HFF-Myc (cell line): ENCODE results near the gene COA8.
"Not testable (repeated sequence)": the region's sequence is repeated elsewhere in the genome, so short reads cannot be mapped to it uniquely, and the experiment has no call there.

Experiments
- DNase-seq: peaks from one replicate; pipeline ENCODE4 v3.0.0-alpha.2; 2011; ENCODE audit warnings: low read depth; ENCODE audit errors: extremely low read depth
- H3K4me3 ChIP-seq: replicated peaks from 2 replicates; pipeline ENCODE4 v1.5.1; 2011; ENCODE audit warnings: low read depth, mild to moderate bottlenecking, control low read depth, low read length
- TF ChIP-seq, protein P1 (sequence below): IDR thresholded peaks from 2 replicates; pipeline ENCODE4 v1.5.1; 2012; ENCODE audit warnings: mild to moderate bottlenecking, low read depth, low read length, control low read depth; ENCODE audit errors: missing control alignments

COA8 gene

DNA sequence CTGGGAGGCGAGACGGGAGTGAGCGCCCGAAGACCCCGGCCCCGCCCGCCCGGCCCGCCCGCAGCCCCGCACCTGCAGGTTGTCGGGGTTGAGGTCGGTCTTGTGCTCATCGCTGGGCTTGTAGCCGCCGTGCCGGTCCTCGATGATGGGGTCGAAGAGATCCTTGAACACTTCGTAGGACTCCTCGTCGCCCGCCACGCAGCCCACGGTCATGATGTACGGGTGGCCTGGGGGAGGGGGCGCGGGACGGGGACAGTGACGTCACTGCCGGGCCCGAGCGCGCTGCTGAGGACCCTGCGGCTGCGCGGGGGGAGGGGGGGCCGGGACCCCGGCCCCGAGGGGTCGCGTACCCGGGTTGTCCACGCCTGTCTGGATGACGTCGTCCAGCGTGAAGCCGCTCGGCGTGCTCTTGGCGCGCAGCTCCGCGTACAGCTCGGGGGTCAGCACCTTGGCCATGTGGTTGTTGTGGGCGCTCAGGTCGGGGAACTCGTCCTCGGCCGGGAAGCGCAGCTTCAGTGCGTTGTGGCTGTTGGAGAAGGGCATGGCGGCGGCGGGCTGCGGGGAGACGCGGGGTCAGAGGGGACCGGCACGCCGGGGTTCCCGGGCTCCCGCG lies 40.7 kb upstream of the COA8 start:
- DNase-seq = no peak
- peak overlapping the region; percentile 42 for H3K4me3 ChIP-seq
- TF ChIP-seq, protein P1, sequence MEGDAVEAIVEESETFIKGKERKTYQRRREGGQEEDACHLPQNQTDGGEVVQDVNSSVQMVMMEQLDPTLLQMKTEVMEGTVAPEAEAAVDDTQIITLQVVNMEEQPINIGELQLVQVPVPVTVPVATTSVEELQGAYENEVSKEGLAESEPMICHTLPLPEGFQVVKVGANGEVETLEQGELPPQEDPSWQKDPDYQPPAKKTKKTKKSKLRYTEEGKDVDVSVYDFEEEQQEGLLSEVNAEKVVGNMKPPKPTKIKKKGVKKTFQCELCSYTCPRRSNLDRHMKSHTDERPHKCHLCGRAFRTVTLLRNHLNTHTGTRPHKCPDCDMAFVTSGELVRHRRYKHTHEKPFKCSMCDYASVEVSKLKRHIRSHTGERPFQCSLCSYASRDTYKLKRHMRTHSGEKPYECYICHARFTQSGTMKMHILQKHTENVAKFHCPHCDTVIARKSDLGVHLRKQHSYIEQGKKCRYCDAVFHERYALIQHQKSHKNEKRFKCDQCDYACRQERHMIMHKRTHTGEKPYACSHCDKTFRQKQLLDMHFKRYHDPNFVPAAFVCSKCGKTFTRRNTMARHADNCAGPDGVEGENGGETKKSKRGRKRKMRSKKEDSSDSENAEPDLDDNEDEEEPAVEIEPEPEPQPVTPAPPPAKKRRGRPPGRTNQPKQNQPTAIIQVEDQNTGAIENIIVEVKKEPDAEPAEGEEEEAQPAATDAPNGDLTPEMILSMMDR = no peak

DNA sequence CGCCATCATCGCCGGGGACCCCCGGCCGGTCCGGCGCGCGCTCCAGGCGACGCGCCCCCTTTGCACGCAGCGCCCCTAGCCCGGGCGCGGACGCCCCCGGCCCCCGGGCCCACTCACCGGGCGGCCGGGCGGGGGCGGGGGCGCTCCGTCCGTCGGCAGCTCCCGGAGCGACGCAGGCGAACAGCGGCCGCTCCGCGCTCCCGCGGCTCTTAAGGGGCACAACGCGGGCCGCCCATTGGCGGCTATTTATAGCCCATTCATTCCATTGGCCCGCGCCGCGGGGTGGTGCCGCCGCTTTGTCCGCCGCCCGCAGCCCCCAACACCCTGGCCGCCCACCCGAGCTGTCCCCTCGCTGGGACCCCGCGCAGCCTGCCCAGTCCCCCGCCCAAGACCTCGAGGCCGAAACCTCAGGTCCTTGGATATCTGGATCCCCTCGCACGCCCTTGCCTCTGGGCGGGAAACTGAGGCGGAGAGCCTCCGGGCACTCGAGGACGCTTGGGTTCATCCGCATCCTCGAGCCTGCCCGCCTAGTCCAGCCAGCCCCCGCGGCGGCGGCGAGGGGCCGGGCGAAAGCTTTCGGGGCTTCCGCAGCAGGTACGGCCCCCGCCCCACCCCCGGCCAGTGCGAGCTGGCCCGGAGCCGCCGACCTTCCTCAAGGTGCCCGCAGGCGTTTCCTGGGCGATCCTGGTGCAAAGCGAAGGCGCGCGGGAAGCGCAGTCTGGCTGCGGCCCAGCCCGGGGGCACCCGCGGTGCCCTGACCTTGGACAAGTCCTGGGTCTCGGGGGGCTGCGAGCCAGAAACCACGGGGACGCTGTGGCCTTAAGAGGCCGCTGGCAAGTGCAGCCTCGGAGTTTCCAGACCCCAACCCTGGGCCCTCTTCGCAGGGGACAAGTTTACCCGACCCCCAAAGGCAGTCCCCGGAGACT lies 39.8 kb upstream of the COA8 start, which contains the start of gene CKB:
Gene CKB (minus strand): TSS at position 182 of the 926 bp plus-strand sequence. CDS start 337 bp downstream, outside the sequence.
- no peak for DNase-seq
- peak within 1 kb of the TSS; percentile 42 for H3K4me3 ChIP-seq
- TF ChIP-seq, protein P1 = no peak

DNA sequence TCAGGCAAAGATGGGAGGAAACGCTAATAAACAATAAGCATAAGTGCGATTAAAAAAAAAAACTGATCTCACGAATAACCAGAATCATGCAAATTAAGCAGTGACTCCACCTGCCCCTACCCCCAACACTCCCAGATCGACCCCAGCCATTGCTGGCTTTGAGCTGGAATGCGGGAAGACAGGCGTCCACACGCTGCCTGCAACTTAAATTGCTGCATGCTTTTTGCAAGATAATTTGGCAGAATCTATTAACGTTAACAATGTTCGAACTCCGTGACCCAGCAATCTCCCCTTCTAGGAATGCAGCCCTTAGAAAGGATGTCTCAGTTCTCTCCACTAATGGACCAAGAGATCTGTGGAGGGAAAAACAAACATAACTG lies 39.2 kb upstream of the COA8 start:
- H3K4me3 ChIP-seq = no peak overlapping the region
- DNase-seq = no peak
- TF ChIP-seq, protein P1 = no peak

DNA sequence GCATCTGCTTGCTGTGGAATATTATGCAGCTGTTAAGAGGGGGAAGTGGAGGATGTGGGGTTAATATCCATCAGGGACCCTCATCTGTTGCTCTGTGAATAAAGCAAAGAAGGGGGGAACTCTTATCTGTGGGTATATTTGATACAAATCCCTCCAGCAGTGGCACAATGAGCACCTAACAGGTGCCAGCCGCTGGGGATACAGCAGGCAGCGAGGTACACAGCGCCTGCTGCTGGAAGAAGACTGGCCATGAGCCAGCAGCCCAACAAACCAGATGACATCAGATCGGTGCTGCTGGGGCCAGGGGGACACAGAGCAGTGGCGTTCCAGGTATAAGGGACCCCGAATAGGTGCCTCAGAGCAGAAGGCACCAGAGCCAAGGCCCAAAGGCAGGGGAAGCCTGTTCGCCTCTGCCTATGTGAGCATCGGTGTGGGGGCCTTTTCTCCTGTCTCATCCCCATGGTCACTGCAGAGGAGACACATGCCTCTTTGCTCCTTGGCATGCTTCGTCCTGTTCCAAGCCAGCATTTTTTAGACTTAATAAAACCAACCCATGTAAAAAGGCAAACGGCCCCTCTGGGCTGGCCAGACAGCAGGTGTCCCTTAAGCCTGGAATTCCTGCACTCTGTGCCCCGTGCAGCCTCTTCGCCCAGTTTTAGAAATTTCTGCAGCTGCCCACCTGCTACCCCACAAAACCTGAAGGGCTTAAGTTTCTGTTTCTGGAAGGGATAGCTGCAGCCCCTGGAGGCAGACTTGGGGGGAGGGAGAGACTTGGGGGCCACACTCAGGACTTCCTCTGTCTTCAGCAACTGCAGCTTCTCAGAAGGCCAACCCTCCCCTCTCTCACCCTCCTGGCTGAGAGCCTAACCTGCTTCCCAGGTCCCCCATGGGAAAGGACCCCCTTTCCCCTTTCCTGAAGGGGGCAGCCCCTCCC lies 38.5 kb upstream of the COA8 start:
- no peak for DNase-seq
- TF ChIP-seq, protein P1 = no peak
- H3K4me3 ChIP-seq = no peak overlapping the region

DNA sequence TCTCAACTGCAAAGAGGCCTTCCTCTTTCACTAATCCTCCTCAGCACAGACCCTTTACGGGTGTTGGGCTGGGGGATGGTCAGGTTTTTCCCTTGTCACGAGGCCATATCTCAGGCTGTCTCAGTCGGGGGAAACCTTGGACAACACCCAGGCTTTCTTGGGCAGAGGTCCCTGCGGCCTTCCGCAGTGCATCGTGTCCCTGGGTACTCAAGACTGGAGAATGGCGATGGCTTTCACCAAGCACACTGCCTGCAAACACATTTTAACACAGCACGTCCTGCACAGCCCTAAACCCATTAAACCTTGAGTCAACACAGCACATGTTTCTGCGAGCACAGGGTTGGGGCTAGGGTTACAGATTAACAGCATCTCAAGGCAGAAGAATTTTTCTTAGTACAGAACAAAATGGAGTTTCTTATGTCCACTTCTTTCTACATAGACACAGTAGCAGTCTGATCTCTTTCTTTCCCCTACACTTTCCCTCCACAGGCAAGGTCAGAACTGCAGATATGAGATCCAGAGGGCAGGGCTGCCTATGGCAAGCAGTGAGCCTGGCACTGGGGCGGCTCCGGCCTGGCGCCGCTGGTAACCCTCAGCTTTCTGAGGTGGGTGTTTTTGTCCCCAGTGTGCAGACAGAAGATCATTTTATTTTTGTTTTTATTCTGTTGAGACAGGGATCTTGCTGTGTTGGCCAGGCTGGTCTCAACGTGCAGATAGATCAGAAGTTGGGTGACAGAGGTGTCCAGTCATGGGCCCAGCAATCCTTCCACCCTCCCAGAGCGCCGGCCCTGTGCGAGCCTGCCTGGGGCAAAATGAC lies 37.1 kb upstream of the COA8 start:
- not testable (repeated sequence) for DNase-seq, H3K4me3 ChIP-seq

DNA sequence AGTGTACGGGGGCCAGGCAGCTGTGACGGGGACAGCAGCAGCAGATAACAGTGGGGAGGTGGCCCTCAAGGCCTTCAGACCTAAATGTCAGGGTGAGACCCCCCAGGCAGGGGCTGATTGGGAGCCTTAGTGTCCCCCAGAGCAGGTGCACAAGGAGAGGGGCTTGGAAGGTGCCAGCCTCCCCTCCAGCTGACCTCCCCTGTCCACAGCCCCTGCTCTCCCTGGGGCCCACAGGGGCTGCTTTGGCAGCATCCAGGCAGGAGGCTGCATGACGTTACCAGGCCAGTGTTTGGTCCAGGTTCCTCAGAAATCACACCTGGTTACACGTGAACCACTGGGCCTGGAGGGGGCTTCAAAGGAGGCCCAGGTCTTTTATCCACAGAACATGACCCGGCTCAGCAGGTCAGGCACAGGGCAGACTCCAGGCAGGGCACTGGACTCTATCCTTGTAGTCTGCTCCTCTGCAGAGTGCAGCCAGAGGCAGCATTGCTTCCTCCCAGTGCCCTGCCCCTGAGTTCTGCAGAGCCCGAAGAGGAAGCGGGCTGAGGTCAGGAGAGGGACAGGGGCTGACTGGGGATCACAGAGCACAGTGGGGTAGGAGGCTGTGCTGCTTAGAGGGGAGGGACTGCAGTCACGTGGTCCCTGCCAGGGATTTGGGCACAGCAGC lies 36.4 kb upstream of the COA8 start:
- TF ChIP-seq, protein P1 = no peak
- no peak for DNase-seq
- H3K4me3 ChIP-seq = no peak overlapping the region
